Keratinocyte (primary cell): ENCODE measurements around the gene PPM1M. TPM values are rescaled to one million over a fixed set of nuclear protein-coding genes. Genes with fewer than 3 reads are reported as not detected.

Experiments used
- DNase-seq: peaks from one replicate; pipeline ENCODE4 v3.0.0-alpha.2; 2011; ENCODE audit warnings: low read depth, missing footprints, low spot score
- FAIRE-seq: peaks from 2 replicates; lab custom pipeline; 2011; peaks lifted over from hg19 to GRCh38; lab: Jason Lieb, UNC
- H2AFZ ChIP-seq: 2 replicates; pipeline ENCODE4 v1.6.0; 2012; ENCODE audit warnings: low read length, control low read depth, inconsistent platforms; ENCODE audit not compliant: control insufficient read depth
- H3K27ac ChIP-seq: 2 replicates; pipeline ENCODE4 v1.5.1; 2011; ENCODE audit warnings: low read length; ENCODE audit not compliant: control insufficient read depth, insufficient read depth
- H3K27me3 ChIP-seq: 3 replicates; pipeline ENCODE4 v1.6.0; 2011; ENCODE audit warnings: low read length; ENCODE audit not compliant: control insufficient read depth, insufficient read depth; ENCODE audit errors: extremely low read depth
- H3K36me3 ChIP-seq, 2 experiments: 2 replicates in 1 of 2; 3 replicates in 1 of 2; pipeline ENCODE4 v1.5.1; 2011; ENCODE audit warnings: low read length in 2 of 2, mild to moderate bottlenecking in 1 of 2; ENCODE audit not compliant: control insufficient read depth in 2 of 2, insufficient read depth in 2 of 2; ENCODE audit errors: extremely low read depth in 1 of 2
- H3K4me1 ChIP-seq: 3 replicates; pipeline ENCODE4 v1.5.1; 2011; ENCODE audit warnings: low read length; ENCODE audit not compliant: control insufficient read depth, insufficient read depth; ENCODE audit errors: extremely low read depth
- H3K4me2 ChIP-seq: 3 replicates; pipeline ENCODE4 v1.6.0; 2011; ENCODE audit warnings: low read depth, low read length; ENCODE audit not compliant: control insufficient read depth, insufficient read depth; ENCODE audit errors: extremely low read depth
- H3K4me3 ChIP-seq, 3 experiments: fragments of 200-600 bp in 1 of 3; sonication (generic) in 1 of 3; 2 replicates in 2 of 3; 3 replicates in 1 of 3; pipeline ENCODE4 v1.5.1; 2011 to 2016; ENCODE audit warnings: low read length in 3 of 3, mild to moderate bottlenecking in 3 of 3, control low read depth in 2 of 3, inconsistent platforms in 1 of 3, low read depth in 1 of 3, mixed read lengths in 1 of 3, mixed run types in 1 of 3, moderate library complexity in 1 of 3; ENCODE audit not compliant: control insufficient read depth in 2 of 3, insufficient read depth in 2 of 3; ENCODE audit errors: extremely low read depth in 1 of 3
- H3K79me2 ChIP-seq: 2 replicates; pipeline ENCODE4 v1.6.0; 2012; ENCODE audit warnings: low read length; ENCODE audit not compliant: control insufficient read depth, insufficient read depth
- H3K9ac ChIP-seq: 3 replicates; pipeline ENCODE4 v1.6.0; 2011; ENCODE audit warnings: low read length; ENCODE audit not compliant: control insufficient read depth, insufficient read depth; ENCODE audit errors: extremely low read depth
- H3K9me1 ChIP-seq: 3 replicates; pipeline ENCODE4 v1.6.0; 2011; ENCODE audit warnings: low read length; ENCODE audit not compliant: control insufficient read depth, insufficient read depth; ENCODE audit errors: extremely low read depth
- H3K9me3 ChIP-seq: 2 replicates; pipeline ENCODE4 v1.5.1; 2012; ENCODE audit warnings: low read depth, low read length; ENCODE audit not compliant: control insufficient read depth
- H4K20me1 ChIP-seq: 3 replicates; pipeline ENCODE4 v1.6.0; 2011; ENCODE audit warnings: low read length; ENCODE audit not compliant: control insufficient read depth, insufficient read depth; ENCODE audit errors: extremely low read depth
- EZH2 ChIP-seq: IDR thresholded peaks from one replicate; pipeline ENCODE4 v1.6.1; 2012; ENCODE audit warnings: inconsistent platforms, mild to moderate bottlenecking, low read length, moderate library complexity
- dilution Hi-C: fragments of 300-500 bp; cut with MboI; formaldehyde crosslinking; loops from one replicate; pipeline ENCODE4 v1.7.0; 2020; ENCODE audit warnings: low sequenced_read_pairs; ENCODE audit not compliant: extremely low pct_ligation_motif_present
- polyA plus RNA-seq, 5 experiments: library from polyadenylated mRNA; depleted of rRNA in 3 of 5; stranded (reverse) in 3 of 5; stranded (forward) in 1 of 5; unstranded in 1 of 5; fragments of >200 nt; gene quantifications; 1 replicate in 1 of 5; 2 replicates in 3 of 5; 3 replicates in 1 of 5; pipeline versions ENCODE4 v1.2.1 to v1.2.3, GENCODE V29; 2011 to 2012; ENCODE audit warnings: missing spikeins in 2 of 5, low read depth in 1 of 5, low replicate concordance in 1 of 5
- TF ChIP-seq, protein P1 (sequence below), 3 experiments: IDR thresholded peaks in 1 of 3; conservative IDR thresholded peaks in 1 of 3; optimal IDR thresholded peaks in 1 of 3; 2 replicates in 2 of 3; 3 replicates in 1 of 3; pipeline versions ENCODE3 to v1.5.1; 2011; ENCODE audit warnings: low read length in 3 of 3, mild to moderate bottlenecking in 3 of 3, moderate library complexity in 2 of 3, control low read depth in 1 of 3, inconsistent platforms in 1 of 3; ENCODE audit not compliant: insufficient read depth in 2 of 3; ENCODE audit errors: extremely low read depth in 1 of 3

Gene PPM1M
- polyA plus RNA-seq, 1 donor (not counting 4 experiments of a cell fraction or from before 2014, with no cell fraction given), result 6.4 TPM

DNA sequence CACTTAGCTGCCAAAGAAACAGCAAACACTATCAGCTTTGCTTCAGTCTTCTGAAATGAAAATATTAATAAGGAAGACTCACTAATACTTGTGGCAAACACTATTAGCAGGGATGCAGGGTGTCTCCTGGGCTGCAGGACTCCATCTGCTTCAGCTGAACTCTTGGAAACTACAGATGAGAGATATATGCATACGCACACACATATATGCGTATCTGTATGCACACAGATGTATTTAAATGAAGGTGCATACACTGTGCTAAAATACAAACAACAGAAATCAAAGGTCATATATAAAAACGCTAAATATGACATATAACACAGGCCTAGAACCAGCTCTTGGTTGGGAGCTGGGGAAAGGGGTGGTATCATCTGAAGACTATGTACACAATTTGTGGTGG is 10.6 kb downstream of the PPM1M start:
- H2AFZ ChIP-seq, result no peak overlapping the region
- H3K4me1 ChIP-seq, result peaks cover 11% of the 10 kb centered on the region
- no peaks in the 10 kb centered on the region for H3K9me3 ChIP-seq
- H3K4me2 ChIP-seq, result no peak overlapping the region
- TF ChIP-seq EZH2, result no peak
- TF ChIP-seq, protein P1, sequence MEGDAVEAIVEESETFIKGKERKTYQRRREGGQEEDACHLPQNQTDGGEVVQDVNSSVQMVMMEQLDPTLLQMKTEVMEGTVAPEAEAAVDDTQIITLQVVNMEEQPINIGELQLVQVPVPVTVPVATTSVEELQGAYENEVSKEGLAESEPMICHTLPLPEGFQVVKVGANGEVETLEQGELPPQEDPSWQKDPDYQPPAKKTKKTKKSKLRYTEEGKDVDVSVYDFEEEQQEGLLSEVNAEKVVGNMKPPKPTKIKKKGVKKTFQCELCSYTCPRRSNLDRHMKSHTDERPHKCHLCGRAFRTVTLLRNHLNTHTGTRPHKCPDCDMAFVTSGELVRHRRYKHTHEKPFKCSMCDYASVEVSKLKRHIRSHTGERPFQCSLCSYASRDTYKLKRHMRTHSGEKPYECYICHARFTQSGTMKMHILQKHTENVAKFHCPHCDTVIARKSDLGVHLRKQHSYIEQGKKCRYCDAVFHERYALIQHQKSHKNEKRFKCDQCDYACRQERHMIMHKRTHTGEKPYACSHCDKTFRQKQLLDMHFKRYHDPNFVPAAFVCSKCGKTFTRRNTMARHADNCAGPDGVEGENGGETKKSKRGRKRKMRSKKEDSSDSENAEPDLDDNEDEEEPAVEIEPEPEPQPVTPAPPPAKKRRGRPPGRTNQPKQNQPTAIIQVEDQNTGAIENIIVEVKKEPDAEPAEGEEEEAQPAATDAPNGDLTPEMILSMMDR (optimal IDR thresholded peaks at IDR 0.05 in 1 of 3, IDR thresholded peaks at IDR 0.05 in 1 of 3, conservative IDR thresholded peaks at IDR 0.05 in 1 of 3; ENCODE audit: extremely low read depth in 1 of 3, insufficient read depth in 2 of 3, low read length in 3 of 3), result no peak
- FAIRE-seq (no peak), DNase-seq (no peak)
- H3K27me3 ChIP-seq, result no peaks in the 10 kb centered on the region
- peaks cover 6% of the 10 kb centered on the region for H3K79me2 ChIP-seq
- H3K9ac ChIP-seq, result no peak overlapping the region
- no peak overlapping the region for H3K4me3 ChIP-seq
- dilution Hi-C loops, result no loop called here
- H3K36me3 ChIP-seq, result peaks cover 32 to 43% of the 10 kb centered on the region in 2 experiments
- no peaks in the 10 kb centered on the region for H3K9me1 ChIP-seq
- H4K20me1 ChIP-seq, result peaks cover 4% of the 10 kb centered on the region
- H3K27ac ChIP-seq, result no peak overlapping the region

DNA sequence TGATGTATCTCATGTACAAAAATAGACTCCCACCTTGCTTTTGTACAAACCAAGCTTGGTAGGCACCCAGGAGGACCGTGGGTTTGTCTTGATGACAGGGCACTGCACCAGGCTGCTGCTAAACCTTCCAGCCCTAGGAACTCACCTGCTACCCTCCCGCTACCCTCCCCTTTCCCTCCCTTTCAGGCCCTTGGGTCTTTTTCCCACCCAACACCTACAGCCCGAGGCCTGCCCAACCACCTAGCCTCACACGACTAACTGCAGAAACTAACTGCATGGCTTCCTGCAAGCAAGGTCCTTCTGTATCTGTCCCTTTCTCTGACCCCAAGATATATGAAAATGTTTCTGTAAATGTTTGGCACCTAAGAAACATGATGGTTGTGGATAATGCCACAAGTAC is 11.1 kb downstream of the PPM1M start:
- H3K4me3 ChIP-seq, result no peak overlapping the region
- dilution Hi-C loops, result no loop called here
- H3K9me3 ChIP-seq, result no peaks in the 10 kb centered on the region
- no peaks in the 10 kb centered on the region for H3K27me3 ChIP-seq
- peaks cover 4% of the 10 kb centered on the region for H4K20me1 ChIP-seq
- no peaks in the 10 kb centered on the region for H3K9me1 ChIP-seq
- H3K27ac ChIP-seq, result no peak overlapping the region
- no peak overlapping the region for H2AFZ ChIP-seq
- peaks cover 32 to 46% of the 10 kb centered on the region in 2 experiments for H3K36me3 ChIP-seq
- H3K9ac ChIP-seq, result no peak overlapping the region
- H3K4me1 ChIP-seq, result peaks cover 11% of the 10 kb centered on the region
- H3K79me2 ChIP-seq, result peaks cover 9% of the 10 kb centered on the region
- FAIRE-seq (no peak), DNase-seq (no peak)
- no peak overlapping the region for H3K4me2 ChIP-seq
- TF ChIP-seq, protein P1 (optimal IDR thresholded peaks at IDR 0.05 in 1 of 3, IDR thresholded peaks at IDR 0.05 in 1 of 3, conservative IDR thresholded peaks at IDR 0.05 in 1 of 3; ENCODE audit: extremely low read depth in 1 of 3, insufficient read depth in 2 of 3, low read length in 3 of 3), result no peak
- TF ChIP-seq EZH2, result no peak
